HG02938 (cell line): ENCODE measurements around the gene TNFAIP8.
"Not testable (repeated sequence)": the region's sequence is repeated elsewhere in the genome, so short reads cannot be mapped to it uniquely, and the experiment has no call there.

Experiments used
- ATAC-seq: cut with Tn5 transposase; IDR thresholded peaks from one replicate; pipeline ENCODE4 v1.9.1; 2021; ENCODE audit warnings: mild to moderate bottlenecking, moderate library complexity; ENCODE audit not compliant: unreplicated experiment

Gene TNFAIP8

DNA sequence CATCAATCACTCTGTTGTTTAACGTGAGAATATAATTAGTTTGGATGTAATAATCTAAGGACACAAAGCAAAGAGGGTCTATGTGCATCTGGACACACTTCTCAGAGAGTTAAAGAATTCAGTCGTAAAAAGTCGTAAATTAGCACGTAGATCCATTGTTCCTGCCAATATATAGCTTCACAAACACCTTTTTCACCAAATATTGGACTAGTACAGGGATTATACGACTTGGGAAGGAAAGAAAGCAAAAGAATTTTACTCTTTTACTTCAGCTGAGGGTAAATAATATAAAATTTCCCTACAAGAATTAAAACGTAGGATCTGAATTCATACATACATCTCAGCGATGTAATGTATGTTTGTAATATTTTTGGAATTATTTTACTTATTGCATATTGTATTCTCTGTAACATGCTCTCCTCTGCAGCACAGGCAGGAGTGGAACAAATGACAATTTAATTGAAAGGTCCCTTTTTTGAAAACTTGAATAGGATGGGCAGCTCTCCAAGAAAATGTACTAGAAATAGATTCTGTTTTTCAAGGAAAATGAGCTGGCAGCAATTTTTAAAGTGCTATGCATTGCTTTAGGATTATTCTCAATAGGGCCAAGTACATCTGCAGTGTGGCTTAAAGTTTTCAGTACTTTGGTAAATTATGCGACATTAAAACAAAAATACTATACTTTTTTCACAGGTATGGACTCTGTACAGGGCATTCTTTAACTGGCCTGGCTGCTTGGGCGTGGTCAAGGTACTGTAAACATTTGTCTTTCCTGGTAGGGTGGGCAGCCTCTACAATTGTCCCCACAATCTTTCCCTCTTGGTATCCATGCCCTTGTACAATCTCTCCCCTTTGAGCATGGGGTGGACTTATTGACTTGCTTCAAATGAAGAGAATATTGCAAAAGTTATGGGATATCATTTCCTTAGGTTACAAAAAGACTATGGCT lies 56.7 kb downstream of the TNFAIP8 start:
- no peak for ATAC-seq

DNA sequence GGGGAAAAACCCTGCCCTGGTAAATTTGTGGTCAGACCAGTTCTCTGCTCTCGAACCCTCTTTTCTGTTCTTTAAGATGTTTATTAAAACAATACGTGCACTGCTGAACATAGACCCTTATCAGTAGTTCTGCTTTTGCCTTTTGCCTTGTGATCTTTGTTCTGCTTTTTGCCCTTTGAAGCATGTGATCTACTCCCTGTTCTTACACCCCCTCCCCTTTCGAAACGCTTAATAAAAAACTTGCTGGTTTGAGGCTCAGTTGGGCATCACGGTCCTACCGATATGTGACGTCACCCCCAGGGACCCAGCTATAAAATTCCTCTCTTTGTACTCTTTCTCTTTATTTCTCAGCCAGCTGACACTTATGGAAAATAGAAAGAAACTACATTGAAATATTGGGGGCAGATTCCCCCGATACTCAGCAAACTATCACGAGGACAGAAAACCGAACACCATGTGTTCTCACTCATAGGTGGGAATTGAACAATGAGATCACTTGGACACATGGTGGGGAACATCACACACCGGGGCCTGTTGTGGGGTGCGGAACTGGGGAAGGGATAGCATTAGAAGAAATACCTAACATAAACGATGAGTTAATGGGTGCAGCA lies 58.4 kb downstream of the TNFAIP8 start:
- peak; percentile 38 for ATAC-seq

DNA sequence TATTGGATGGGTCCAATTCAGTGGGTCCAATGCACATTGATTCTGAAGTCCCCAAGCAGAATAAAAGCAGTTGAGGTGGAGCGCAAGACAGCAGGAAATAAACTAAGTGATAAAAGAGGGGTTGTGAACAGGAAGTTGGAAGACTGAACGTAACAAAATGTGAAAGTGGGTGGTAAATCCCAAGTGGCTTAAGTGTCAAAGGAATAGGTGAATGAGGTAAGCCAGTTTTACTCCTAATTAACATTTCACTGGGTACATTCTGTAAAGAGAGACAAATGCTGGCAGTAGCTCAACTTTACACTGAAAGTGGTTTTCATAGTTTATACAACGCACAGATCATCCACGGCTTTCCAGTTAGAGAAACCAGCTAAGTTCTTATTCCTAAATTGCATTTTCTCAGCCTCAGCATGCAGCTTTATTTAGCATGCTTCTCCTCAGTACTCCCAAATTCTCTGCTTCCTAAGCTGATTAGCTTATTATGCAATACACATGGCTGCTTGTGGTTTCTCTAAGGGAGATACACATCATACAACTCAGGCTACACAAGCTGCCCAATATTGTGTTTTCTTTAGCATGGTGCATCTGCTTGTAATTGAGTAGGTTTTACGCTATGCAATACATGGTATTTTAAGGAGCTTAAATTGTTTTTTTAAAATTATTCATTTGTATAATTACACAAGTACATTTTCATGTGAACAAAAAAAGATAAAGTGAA lies 62.2 kb downstream of the TNFAIP8 start:
- ATAC-seq: no peak

DNA sequence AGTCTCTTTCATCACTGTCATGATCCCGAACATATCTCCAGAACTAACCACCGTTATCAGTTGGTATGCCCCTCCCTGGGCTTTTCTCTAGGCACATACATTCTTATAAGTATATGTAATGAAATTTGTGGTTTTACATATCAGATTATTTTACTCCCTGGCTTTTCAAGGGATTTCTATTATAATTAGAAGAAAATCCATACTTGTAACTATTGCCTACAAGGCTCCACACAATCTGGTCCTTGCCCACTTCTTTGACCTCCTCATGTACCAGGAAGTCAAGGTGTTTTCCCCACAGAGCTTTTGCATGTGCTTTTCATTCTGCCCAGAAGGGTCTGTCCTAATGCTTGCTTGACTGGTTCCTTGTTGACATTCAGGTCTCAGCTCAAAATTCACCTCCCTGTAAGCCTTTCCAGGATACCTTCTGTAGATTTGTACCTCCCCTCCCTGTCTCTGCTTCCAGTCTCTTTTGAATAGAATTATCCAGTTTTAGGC lies 62.8 kb downstream of the TNFAIP8 start:
- peak; percentile 71 for ATAC-seq

DNA sequence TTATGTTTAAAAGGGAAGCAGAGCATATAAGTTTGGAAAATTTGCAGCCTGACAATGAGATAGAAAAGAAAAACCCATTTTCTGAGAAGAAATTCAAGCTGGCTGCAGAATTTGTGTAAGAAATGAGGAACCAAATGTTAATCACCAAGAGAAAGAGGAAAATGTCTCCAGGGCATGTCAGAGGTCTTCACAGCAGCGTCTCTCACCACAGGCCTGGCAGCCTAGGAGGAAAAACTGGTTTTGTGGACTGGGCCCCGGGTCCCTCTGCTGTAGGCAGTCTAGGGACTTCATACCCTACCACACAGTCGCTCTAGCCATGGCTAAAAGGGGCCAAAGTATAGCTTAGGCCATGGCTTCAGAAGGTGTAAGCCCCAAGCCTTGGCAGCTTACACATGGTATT lies 64.3 kb downstream of the TNFAIP8 start:
- no peak for ATAC-seq

DNA sequence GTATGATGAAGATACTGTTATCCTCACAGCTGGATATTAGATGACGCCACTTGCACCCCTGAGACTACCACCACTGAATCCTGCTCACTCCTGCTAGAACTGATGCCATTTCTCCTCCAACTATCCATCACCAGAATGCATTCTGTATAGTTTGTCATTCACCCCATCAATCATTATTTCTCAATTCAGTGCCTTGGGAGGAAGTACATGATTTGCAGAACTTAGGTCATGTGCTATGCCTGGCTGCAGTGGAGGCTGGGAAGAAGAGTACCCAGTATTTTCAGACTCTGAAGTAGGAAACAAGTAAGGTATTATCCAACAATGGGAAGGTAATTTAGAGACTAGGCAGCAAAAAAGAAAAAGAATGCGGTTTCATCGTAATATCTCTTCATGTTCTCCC lies 70.2 kb downstream of the TNFAIP8 start:
- ATAC-seq: no peak

DNA sequence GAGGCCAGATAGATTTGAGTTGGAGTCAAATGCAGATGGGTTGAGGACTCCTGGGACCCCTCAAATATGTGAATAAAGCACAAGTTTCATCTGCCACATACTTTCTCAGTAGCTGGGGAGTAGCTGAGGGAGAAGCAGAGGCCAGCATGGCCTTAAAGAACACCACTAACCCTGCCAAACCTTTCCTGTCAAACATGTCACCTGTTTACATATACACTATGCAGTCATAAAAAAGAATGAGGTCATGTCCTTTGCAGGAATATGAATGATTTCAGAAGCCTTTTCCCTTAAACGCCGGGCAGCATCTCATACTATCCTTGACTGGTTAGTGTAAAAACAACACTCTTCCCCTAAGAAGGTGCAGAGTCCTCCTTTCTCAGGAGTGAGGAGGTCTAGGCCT lies 71.2 kb downstream of the TNFAIP8 start:
- no peak for ATAC-seq

DNA sequence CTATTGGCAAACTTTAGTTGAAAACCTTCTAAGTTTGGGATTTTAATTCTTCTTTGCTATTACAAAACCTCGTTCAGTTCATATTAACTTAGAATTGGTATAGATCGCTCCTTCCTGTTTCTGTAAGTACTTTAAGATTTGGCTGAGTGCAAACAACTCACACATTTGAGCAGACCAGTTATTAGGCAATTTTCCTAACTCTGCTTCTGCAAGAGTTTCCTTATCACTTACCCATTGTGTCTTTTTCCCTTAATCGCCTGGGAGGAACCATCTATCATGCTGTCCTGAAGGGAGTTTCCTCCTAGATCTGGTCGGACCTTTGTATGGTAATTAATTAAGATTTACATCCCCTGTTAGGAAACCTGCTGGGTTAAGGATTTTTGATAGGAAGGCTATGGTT lies 71.8 kb downstream of the TNFAIP8 start:
- ATAC-seq: not testable (repeated sequence)

DNA sequence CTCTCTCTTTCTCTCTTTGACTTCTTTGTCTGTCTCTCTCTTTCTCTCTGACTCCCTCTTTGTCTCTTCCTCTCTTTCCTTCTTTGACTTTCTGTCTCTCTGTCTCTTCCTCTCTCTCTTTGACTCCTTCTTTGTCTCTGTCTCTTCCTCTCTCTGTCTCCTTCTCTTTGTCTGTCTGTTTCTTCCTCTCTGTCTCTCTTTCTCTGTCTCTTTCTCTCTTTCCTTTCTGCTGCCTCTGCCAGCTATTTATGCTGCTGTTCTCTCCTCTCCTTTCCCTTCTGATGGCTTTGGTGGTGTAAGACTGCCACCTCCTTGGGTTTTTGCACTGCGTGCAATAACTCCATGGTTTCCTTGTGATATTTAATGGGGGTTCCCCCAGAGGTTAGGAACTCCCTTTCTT lies 72.3 kb downstream of the TNFAIP8 start:
- ATAC-seq: not testable (repeated sequence)

DNA sequence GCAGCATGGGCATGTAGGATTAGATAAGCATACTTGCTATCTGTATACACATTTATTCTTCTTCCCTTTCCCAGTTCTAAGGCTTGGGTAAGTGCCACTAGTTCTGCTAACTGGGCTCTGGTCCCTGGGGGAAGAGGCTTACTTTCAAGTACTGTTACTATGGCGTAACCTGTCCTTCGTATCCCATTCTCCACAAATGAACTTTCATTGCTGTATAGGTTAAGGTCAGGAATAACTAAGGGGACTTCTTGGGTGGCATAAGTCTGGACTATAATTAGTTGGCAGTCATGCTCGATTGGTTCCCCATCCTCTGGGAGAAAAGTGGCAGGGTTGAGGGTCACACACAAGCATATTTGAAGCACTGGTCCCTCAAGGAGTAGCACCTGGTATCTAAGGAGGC lies 72.8 kb downstream of the TNFAIP8 start:
- not testable (repeated sequence) for ATAC-seq

DNA sequence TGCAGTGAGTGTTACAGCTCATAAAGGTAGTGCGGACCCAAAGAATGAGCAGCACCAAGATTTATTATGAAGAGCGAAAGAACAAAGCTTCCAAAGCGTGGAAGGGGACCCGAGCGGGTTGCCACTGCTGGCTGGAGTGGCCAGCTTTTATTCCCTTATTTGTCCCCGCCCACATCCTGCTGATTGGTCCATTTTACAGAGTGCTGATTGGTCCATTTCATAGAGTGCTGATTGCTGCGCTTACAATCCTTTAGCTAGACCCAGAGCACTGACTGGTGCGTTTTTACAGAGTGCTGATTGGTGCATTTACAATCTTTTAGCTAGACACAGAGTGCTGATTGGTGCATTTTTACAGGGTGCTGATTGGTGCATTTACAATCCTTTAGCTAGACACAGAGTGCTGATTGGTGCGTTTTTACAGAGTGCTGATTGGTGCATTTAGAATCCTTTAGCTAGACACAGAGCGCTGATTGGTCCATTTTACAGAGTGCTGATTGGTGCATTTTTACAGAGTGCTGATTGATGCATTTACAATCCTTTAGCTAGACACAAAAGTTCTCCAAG lies 76.9 kb downstream of the TNFAIP8 start:
- ATAC-seq: not testable (repeated sequence)

DNA sequence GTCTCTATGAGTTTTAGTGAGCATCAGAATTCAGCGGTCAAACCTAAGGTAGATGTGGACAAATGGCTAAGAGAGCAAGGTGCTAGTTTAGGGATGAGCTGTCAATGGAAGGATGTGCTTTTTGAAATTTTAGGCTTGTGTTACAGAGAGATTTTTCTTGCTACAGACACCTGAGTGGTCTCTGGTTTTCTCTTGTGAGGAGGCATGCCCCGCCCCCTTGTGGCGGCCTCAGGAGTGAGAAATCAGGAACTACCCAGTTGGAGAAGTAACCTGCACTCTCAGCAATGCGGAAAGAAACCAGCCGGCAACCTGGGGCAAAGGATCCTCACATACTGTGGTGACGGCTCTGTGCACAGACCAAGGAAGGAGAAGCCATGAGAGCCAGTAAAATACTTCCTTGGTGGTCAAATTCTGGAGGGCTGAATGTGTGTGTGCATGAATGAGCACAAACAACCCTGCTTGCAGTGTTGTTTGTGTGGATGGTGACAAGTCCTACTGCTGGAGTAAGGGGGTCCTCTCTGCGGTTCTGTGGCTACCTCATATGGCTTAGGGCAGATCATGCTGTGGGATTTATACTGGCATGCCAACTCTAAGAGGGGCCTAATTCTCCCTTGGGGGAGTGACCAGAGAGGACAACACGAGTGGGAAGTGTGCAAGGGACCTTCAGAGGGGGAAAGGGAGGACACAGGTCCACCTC lies 79.8 kb downstream of the TNFAIP8 start:
- ATAC-seq: peak; percentile 88

DNA sequence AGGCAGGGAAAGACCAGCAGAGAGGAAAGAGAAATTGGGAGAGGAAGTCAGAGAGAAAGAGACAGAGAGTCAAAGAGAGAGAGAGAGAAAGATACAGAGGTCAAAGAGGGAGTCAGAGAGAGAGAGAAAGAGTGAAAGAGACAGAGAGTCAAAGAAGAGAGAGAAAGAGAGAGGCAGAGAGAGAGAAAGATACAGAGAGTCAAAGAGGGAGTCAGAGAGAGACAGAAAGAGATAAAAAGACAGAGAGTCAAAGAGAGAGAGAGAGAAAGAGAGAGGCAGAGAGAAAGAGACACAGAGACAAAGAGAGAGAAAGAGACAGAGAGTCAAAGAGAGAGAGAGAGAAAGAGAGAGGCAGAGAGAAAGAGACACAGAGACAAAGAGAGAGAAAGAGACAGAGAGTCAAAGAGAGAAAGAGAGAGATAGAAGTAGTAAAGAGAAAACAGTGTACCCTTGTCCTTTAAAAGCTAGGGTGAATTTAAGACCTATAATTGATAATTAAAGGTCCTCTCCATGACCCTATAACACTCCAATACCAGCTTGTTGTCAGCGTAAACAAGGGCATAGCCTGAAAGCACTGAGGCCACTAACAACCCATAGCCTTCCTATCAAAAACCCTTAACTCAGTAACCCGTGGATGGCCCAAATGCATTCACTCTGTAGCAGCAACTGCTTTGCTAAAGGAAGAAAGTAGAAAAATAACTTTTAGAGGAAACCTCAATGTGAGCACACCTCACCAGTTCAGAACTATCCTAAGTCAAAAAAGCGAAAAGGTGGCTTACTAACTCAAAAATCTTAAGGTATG lies 82.2 kb downstream of the TNFAIP8 start:
- not testable (repeated sequence) for ATAC-seq

DNA sequence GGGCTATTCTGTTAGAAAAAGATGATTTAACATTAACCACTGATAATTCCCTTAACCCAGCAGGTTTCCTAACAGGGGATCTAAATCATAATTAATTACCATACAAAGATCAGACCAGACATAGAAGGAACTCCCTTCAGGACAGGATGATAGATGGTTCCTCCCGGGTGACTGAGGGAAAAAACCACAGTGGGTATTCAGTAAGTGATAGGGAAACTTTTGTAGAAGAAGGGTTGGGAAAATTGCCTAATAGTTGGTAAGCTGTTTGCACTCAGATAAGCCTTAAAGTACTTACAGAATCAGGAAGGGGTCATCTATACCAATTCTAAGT lies 82.7 kb downstream of the TNFAIP8 start:
- ATAC-seq: not testable (repeated sequence)

DNA sequence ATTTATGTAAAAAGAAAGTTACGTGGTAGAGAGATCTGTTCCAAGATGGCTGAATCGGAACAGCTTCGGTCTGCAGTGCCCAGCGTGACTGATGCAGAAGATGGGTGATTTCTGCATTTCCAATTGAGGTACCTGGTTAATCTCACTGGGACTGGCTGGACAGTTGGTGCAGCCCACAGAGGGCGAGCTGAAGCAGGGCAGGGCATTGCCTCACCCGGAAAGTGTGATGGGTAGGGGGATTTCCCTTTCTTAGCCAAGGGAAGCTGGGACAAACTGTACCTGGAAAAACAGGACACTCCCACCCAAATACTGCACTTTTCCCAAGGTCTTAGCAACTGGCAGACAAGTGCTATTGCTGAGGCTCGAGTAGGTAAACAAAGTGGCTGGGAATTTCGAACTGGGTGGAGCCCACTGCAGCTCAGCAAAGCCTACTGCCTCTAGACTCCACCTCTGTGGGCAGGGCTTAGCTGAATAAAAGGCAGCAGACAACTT lies 83.4 kb downstream of the TNFAIP8 start:
- no peak for ATAC-seq

DNA sequence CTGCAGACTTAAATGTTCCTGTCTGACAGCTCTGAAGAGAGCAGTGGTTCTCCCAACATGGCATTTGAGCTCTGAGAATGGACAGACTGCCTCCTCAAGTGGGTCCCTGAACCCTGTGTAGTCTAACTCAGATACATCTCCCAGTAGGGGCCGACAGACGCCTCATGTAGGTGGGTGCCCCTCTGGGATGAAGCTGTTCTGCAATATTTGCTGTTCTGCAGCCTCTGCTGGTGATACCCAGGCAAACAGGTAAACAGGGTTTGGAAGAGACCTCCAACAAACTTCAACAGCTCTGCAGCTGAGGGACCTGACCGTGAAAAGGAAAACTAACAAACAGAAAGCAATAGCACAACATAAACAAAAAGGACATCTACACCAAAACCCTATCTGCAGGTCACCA lies 83.8 kb downstream of the TNFAIP8 start:
- not testable (repeated sequence) for ATAC-seq

DNA sequence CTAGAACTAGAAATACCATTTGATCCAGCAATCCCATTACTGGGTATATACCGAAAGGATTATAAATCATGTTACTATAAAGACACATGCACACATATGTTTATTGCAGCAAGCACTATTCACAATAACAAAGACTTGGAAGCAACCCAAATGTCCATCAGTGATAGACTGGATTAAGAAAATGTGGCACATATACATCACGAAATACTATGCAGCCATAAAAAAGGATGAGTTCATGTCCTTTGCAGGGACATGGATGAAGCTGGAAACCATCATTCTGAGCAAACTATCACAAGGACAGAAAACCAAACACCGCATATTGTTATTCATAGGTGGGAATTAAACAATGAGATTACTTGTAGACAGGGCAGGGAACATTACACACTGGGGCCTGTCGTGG lies 88.8 kb downstream of the TNFAIP8 start:
- ATAC-seq: not testable (repeated sequence)

DNA sequence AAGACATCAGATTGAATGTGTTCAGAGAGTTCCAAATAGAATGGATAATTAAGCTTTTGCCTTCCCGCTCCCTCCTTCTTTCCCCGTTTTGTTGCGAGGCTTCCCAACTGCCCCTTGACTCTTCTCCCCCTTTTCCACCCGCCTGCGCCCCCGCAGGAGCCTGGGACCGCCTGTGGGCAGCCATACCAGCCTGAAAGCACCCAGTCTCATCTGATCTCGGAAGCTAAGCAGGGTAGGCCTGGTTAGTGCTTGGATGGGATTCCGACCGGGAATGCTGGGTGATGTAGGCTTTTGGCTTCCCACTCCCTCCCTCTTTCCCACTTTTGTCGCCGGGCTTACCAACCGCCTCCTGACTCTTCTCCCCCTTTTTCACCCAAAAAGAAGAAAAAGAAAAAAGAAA lies 89.7 kb downstream of the TNFAIP8 start:
- ATAC-seq: no peak
